ENCODE measurements around the gene CA4.

DNA sequence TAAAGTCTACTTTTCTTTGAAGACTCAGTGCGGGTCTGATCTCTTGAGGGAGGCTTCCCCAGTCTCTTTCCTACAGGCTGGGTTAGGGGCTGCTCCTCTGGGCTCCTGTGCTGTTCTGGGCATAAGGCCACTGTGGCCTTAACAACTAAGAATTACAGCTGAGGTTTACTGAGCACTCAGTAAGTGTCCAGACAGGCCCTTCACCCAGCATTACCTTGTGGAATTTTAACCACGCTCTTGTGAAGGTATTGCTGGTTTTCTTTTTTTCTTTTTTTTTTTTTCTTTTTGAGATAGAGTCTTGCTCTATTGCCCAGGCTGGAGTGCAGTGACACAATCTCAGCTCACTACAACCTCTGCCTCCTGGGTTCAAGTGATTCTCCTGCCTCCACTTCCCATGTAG is 3.6 kb upstream of the CA4 start:
- TF ChIP-seq CTCF (IDR thresholded peaks at IDR 0.05) (no peak), EZH2 (IDR thresholded peaks at IDR 0.05; ENCODE audit: borderline replicate concordance, insufficient read depth, low read depth, low read length, poor library complexity, severe bottlenecking) (no peak)
